H1 (cell line): ENCODE measurements around the gene TMEM108. TPM values are rescaled to one million over a fixed set of nuclear protein-coding genes. Genes with fewer than 3 reads are reported as not detected.

Experiments
- CTCF ChIA-PET: fragments of 300-600 bp; sonication (Branson Sonifier 250); formaldehyde crosslinking; loops from one replicate; lab custom pipeline; 2021; ENCODE audit not compliant: partially characterized antibody; lab: Charles Lee
- POLR2A ChIA-PET: fragments of 300-600 bp; sonication (Branson Sonifier 250); formaldehyde crosslinking; loops from one replicate; lab custom pipeline; 2021; ENCODE audit warnings: inconsistent platforms; ENCODE audit not compliant: partially characterized antibody; lab: Charles Lee
- DNase-seq, 2 experiments: peaks; one replicate each; pipeline versions ENCODE4 v3.0.0 to v3.0.0-alpha.2; 2010 to 2022; ENCODE audit warnings: low spot score in 2 of 2, low read depth in 1 of 2, mixed read lengths in 1 of 2
- FAIRE-seq: peaks from 2 replicates; lab custom pipeline; 2011; peaks lifted over from hg19 to GRCh38; lab: Jason Lieb, UNC
- H2AFZ ChIP-seq: 2 replicates; pipeline ENCODE4 v1.8.1; 2012; ENCODE audit warnings: low read length, inconsistent platforms
- H2AK5ac ChIP-seq: 2 replicates; pipeline ENCODE4 v1.6.1; 2013; ENCODE audit warnings: low read depth, low read length
- H2BK120ac ChIP-seq: replicated peaks from 2 replicates; pipeline ENCODE3; 2013; ENCODE audit warnings: low read depth, low read length, inconsistent platforms
- H2BK12ac ChIP-seq: 2 replicates; pipeline ENCODE4 v1.6.1; 2013; ENCODE audit warnings: low read depth, low read length
- H2BK15ac ChIP-seq: 2 replicates; pipeline ENCODE4 v1.6.1; 2013; ENCODE audit warnings: low read length
- H2BK20ac ChIP-seq: 2 replicates; pipeline ENCODE4 v1.6.1; 2013; ENCODE audit warnings: low read length
- H2BK5ac ChIP-seq: 2 replicates; pipeline ENCODE4 v1.6.1; 2013; ENCODE audit warnings: low read depth, low read length
- H3K14ac ChIP-seq: 2 replicates; pipeline ENCODE4 v1.6.1; 2013; ENCODE audit warnings: inconsistent platforms; ENCODE audit not compliant: insufficient read length
- H3K18ac ChIP-seq: 2 replicates; pipeline ENCODE4 v1.6.1; 2013; ENCODE audit warnings: low read length; ENCODE audit errors: extremely low read depth
- H3K23ac ChIP-seq: 2 replicates; pipeline ENCODE4 v1.6.1; 2013; ENCODE audit warnings: inconsistent platforms; ENCODE audit not compliant: insufficient read length
- H3K23me2 ChIP-seq: 2 replicates; pipeline ENCODE4 v1.6.1; 2013; ENCODE audit warnings: low read depth, low read length
- H3K27ac ChIP-seq: 2 replicates; pipeline ENCODE4 v1.6.1; 2011; ENCODE audit warnings: low read depth, low read length, inconsistent platforms
- H3K27me3 ChIP-seq, 4 experiments: replicated peaks in 1 of 4; 1 replicate in 1 of 4; 2 replicates in 3 of 4; pipeline versions ENCODE4 v1.6.1 to v1.8.1; 2011 to 2013; ENCODE audit warnings: low read length in 3 of 4, mild to moderate bottlenecking in 3 of 4, inconsistent platforms in 2 of 4, mixed read lengths in 2 of 4, moderate library complexity in 1 of 4; ENCODE audit not compliant: control insufficient read depth in 3 of 4, insufficient read depth in 3 of 4; ENCODE audit errors: extremely low read depth in 1 of 4
- H3K36me3 ChIP-seq, 4 experiments: 2 replicates each; pipeline versions ENCODE4 v1.6.1 to v1.8.1; 2011 to 2013; ENCODE audit warnings: mild to moderate bottlenecking in 4 of 4, low read length in 3 of 4, moderate library complexity in 2 of 4, control low read depth in 1 of 4, inconsistent platforms in 1 of 4; ENCODE audit not compliant: insufficient read depth in 4 of 4, control insufficient read depth in 2 of 4
- H3K4ac ChIP-seq: replicated peaks from 2 replicates; pipeline ENCODE3; 2013; ENCODE audit warnings: low read length, low read depth, mixed read lengths, inconsistent platforms; ENCODE audit not compliant: insufficient read length
- H3K4me1 ChIP-seq, 4 experiments: replicated peaks in 1 of 4; 1 replicate in 1 of 4; 2 replicates in 3 of 4; pipeline versions ENCODE4 v1.6.1 to v1.8.1; 2011 to 2013; ENCODE audit warnings: low read length in 3 of 4, inconsistent platforms in 2 of 4, mixed read lengths in 1 of 4; ENCODE audit not compliant: insufficient read depth in 4 of 4, control insufficient read depth in 3 of 4
- H3K4me2 ChIP-seq, 2 experiments: 2 replicates each; pipeline versions ENCODE4 v1.6.1 to v1.8.1; 2011 to 2013; ENCODE audit warnings: low read depth in 2 of 2, low read length in 2 of 2, control low read depth in 1 of 2, inconsistent platforms in 1 of 2, mild to moderate bottlenecking in 1 of 2; ENCODE audit not compliant: insufficient read depth in 1 of 2
- H3K4me3 ChIP-seq, 4 experiments: fragments of 200-600, 300-600 bp in 1 of 4; sonication (generic), shearing (Covaris generic), sonication (Bioruptor Twin) in 1 of 4; 2 replicates each; pipeline versions ENCODE4 v1.5.1 to v1.8.1; 2011 to 2016; ENCODE audit warnings: low read length in 4 of 4, low read depth in 3 of 4, control low read depth in 2 of 4, inconsistent platforms in 2 of 4, mild to moderate bottlenecking in 2 of 4, mixed read lengths in 1 of 4, moderate library complexity in 1 of 4; ENCODE audit not compliant: insufficient read depth in 2 of 4; ENCODE audit errors: extremely low read depth in 1 of 4
- H3K56ac ChIP-seq: replicated peaks from 2 replicates; pipeline ENCODE3; 2013; ENCODE audit warnings: low read depth, mild to moderate bottlenecking, mixed read lengths, low read length, inconsistent platforms; ENCODE audit not compliant: insufficient read length
- H3K79me1 ChIP-seq: 2 replicates; pipeline ENCODE4 v1.6.1; 2013; ENCODE audit warnings: low read depth, low read length, control low read depth
- H3K79me2 ChIP-seq, 2 experiments: 2 replicates each; pipeline versions ENCODE4 v1.6.1 to v1.8.1; 2012 to 2013; ENCODE audit warnings: low read length in 2 of 2, mild to moderate bottlenecking in 2 of 2, inconsistent platforms in 1 of 2; ENCODE audit not compliant: insufficient read depth in 2 of 2, control insufficient read depth in 1 of 2
- H3K9ac ChIP-seq, 4 experiments: replicated peaks in 1 of 4; 1 replicate in 1 of 4; 2 replicates in 3 of 4; pipeline versions ENCODE4 v1.6.1 to v1.8.1; 2011 to 2013; ENCODE audit warnings: low read depth in 3 of 4, low read length in 3 of 4, control low read depth in 2 of 4, mild to moderate bottlenecking in 2 of 4, moderate library complexity in 2 of 4, inconsistent platforms in 1 of 4; ENCODE audit errors: extremely low read depth in 1 of 4
- H3K9me3 ChIP-seq, 2 experiments: 2 replicates each; pipeline versions ENCODE4 v1.6.1 to v1.8.1; 2012 to 2013; ENCODE audit warnings: mild to moderate bottlenecking in 2 of 2, moderate library complexity in 2 of 2, control low read depth in 1 of 2, inconsistent platforms in 1 of 2, low read depth in 1 of 2, low read length in 1 of 2, mixed read lengths in 1 of 2; ENCODE audit not compliant: insufficient read depth in 2 of 2
- H4K20me1 ChIP-seq, 2 experiments: replicated peaks in 1 of 2; 2 replicates each; pipeline versions ENCODE3 to v1.8.1; 2011 to 2013; ENCODE audit warnings: inconsistent platforms in 2 of 2, low read length in 2 of 2, mild to moderate bottlenecking in 1 of 2; ENCODE audit not compliant: insufficient read depth in 2 of 2, control insufficient read depth in 1 of 2
- H4K5ac ChIP-seq: 2 replicates; pipeline ENCODE4 v1.6.1; 2013; ENCODE audit warnings: low read length, low read depth, mixed read lengths, inconsistent platforms; ENCODE audit not compliant: insufficient read length
- H4K8ac ChIP-seq: 2 replicates; pipeline ENCODE4 v1.8.0; 2013; ENCODE audit warnings: mild to moderate bottlenecking, moderate library complexity, low read length, inconsistent platforms; ENCODE audit not compliant: insufficient read depth; ENCODE audit errors: extremely low read depth
- H4K91ac ChIP-seq: replicated peaks from 2 replicates; pipeline ENCODE3; 2013; ENCODE audit warnings: low read length, mixed read lengths, inconsistent platforms; ENCODE audit not compliant: insufficient read length
- BRCA1 ChIP-seq: IDR thresholded peaks from 2 replicates; pipeline ENCODE4 v1.6.1; 2012; ENCODE audit warnings: low read depth, low read length, improper control_type of control experiment
- EP300 ChIP-seq, 2 experiments: IDR thresholded peaks; 1 replicate in 1 of 2; 2 replicates in 1 of 2; pipeline ENCODE4 v1.6.1; 2011 to 2012; ENCODE audit warnings: low read depth in 2 of 2, low read length in 2 of 2, mild to moderate bottlenecking in 2 of 2, borderline replicate concordance in 1 of 2, inconsistent platforms in 1 of 2, moderate library complexity in 1 of 2
- EZH2 ChIP-seq: fragments of 200-600 bp; sonication (generic); IDR thresholded peaks from 2 replicates; pipeline ENCODE4 v1.7.1; 2012; ENCODE audit warnings: low read depth, mild to moderate bottlenecking, moderate library complexity, low read length, inconsistent platforms; ENCODE audit not compliant: severe bottlenecking
- FOSL1 ChIP-seq: IDR thresholded peaks from 2 replicates; pipeline ENCODE4 v1.6.1; 2011; ENCODE audit warnings: mild to moderate bottlenecking, low read depth, low read length, moderate library complexity; ENCODE audit not compliant: insufficient read depth
- GABPA ChIP-seq: IDR thresholded peaks from 2 replicates; pipeline ENCODE4 v1.6.1; 2011; ENCODE audit warnings: mild to moderate bottlenecking, low read length, moderate library complexity, borderline replicate concordance; ENCODE audit not compliant: insufficient read depth
- MAFK ChIP-seq: IDR thresholded peaks from 2 replicates; pipeline ENCODE4 v1.6.1; 2012; ENCODE audit warnings: low read depth, mild to moderate bottlenecking, improper control_type of control experiment, low read length
- NANOG ChIP-seq: IDR thresholded peaks from 2 replicates; pipeline ENCODE4 v1.6.1; 2011; ENCODE audit warnings: low read length, low read depth, mild to moderate bottlenecking, inconsistent platforms; ENCODE audit not compliant: insufficient read depth, poor library complexity, severe bottlenecking
- POLR2AphosphoS5 ChIP-seq: IDR thresholded peaks from 2 replicates; pipeline ENCODE4 v1.6.1; 2011; ENCODE audit warnings: low read depth, low read length
- POU5F1 ChIP-seq: IDR thresholded peaks from 2 replicates; pipeline ENCODE4 v1.6.1; 2011; ENCODE audit warnings: low read depth, mild to moderate bottlenecking, low read length, moderate library complexity
- SP4 ChIP-seq: IDR thresholded peaks from 2 replicates; pipeline ENCODE4 v1.6.1; 2012; ENCODE audit warnings: low read length, inconsistent platforms
- TAF7 ChIP-seq: optimal IDR thresholded peaks from 2 replicates; pipeline ENCODE3; 2011; ENCODE audit warnings: low read depth, mild to moderate bottlenecking, inconsistent platforms, low read length, moderate library complexity, borderline replicate concordance
- TCF12 ChIP-seq: IDR thresholded peaks from 2 replicates; pipeline ENCODE4 v1.6.1; 2011; ENCODE audit warnings: low read depth, mild to moderate bottlenecking, low read length
- YY1 ChIP-seq: IDR thresholded peaks from 2 replicates; pipeline ENCODE4 v1.6.1; 2011; ENCODE audit warnings: low read depth, mild to moderate bottlenecking, low read length
- WGBS, 2 experiments: shearing (Covaris generic) in 1 of 2; methylation state at CpG; one replicate each; pipeline versions ENCODE4 v1.1.6 to v1.1.7; 2013 to 2015; ENCODE audit warnings: low lambda C conversion rate in 2 of 2, mixed read lengths in 2 of 2, inconsistent platforms in 1 of 2, low coverage in 1 of 2, missing lambda C conversion rate in 1 of 2; ENCODE audit not compliant: insufficient replicate concordance in 2 of 2, insufficient coverage in 1 of 2, insufficient read length in 1 of 2; ENCODE audit errors: extremely low coverage in 1 of 2, missing lambda C conversion rate in 1 of 2; 5-methylcytosine and 5-hydroxymethylcytosine counted together
- polyA plus RNA-seq, 7 experiments: library from polyadenylated mRNA; depleted of rRNA in 3 of 7; stranded (reverse) in 5 of 7; unstranded in 2 of 7; fragments of >200 nt in 5 of 7; fragments of 200-250 nt in 2 of 7; gene quantifications; 1 replicate in 5 of 7; 2 replicates in 1 of 7; 4 replicates in 1 of 7; pipeline versions ENCODE4 v1.2.1 to v1.2.3, GENCODE V29; 2011 to 2013; ENCODE audit warnings: missing spikeins in 2 of 7, mixed read lengths in 2 of 7
- total RNA-seq: library from RNA; stranded (reverse); fragmentation: NEBNext Ultra II Directional; extraction: Animal tissue kit (Norgen Biotek cat#: 25700); gene quantifications from 2 replicates; pipeline ENCODE4 v1.2.1, GENCODE V29; 2021

Gene TMEM108
- total and polyA plus RNA-seq, 2 of the 8 experiments (the other 6 are each of a cell fraction or from before 2014, with no cell fraction given): 14.3 to 16.2 TPM

DNA sequence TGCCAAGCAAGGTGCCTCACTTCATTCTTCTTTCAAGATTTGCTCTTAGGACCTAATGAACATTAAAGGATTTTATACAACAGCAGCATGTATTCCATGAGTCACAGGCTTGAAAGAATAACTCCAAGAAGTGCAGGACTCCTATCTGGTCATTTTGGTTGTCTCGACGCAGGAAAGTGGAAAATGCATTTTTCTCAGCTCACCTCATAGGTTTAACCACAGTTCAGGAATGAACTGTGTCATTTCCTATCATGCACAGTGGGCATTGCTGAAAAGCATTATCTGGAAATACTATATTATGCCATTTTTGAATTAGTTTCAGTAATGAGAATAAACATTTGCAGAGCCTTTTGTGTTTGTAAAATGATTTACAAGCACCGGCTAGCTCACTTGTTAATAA, 263.0 kb downstream of the TMEM108 start:
- H3K4me3 ChIP-seq: no peak overlapping the region
- POLR2A ChIA-PET: interaction anchor here (1.2 kb wide), 1 partner anchor 13 kb away, joined by 3 read pairs; no protein-coding TSS in a partner anchor
- H4K5ac ChIP-seq: no peak overlapping the region
- no peak overlapping the region for H2AFZ ChIP-seq
- no peaks in the 10 kb centered on the region for H3K27me3 ChIP-seq
- H3K4ac ChIP-seq: no peak overlapping the region
- 91% methylated on average over 3 of the region's 3 CpGs; no CpG with 5 or more reads in 1 of the 2 experiments for WGBS, 2 experiments
- H2BK120ac ChIP-seq: no peak overlapping the region
- no peak overlapping the region for H3K56ac ChIP-seq
- no peaks in the 10 kb centered on the region for H3K79me2 ChIP-seq
- no peaks in the 10 kb centered on the region for H3K23me2 ChIP-seq
- no peak overlapping the region for H4K91ac ChIP-seq
- no peaks in the 10 kb centered on the region for H4K20me1 ChIP-seq
- no peak overlapping the region for H2BK20ac ChIP-seq
- no peaks in the 10 kb centered on the region for H3K4me1 ChIP-seq
- H2BK12ac ChIP-seq: no peak overlapping the region
- no peak for TF ChIP-seq POU5F1
- no peak for TF ChIP-seq TCF12
- no peak for TF ChIP-seq NANOG
- TF ChIP-seq EP300 (IDR thresholded peaks at IDR 0.05; ENCODE audit: borderline replicate concordance in 1 of 2, low read depth in 2 of 2, low read length in 2 of 2): no peak
- no peak for TF ChIP-seq GABPA
- no peak for TF ChIP-seq EZH2
- no peak for TF ChIP-seq YY1
- TF ChIP-seq FOSL1: no peak
- no peak for TF ChIP-seq TAF7
- TF ChIP-seq MAFK: no peak
- no peak for TF ChIP-seq BRCA1
- TF ChIP-seq POLR2AphosphoS5: no peak
- no peak for TF ChIP-seq SP4
- H4K8ac ChIP-seq: no peak overlapping the region
- H3K79me1 ChIP-seq: no peaks in the 10 kb centered on the region
- H3K23ac ChIP-seq: no peak overlapping the region
- FAIRE-seq: no peak
- CTCF ChIA-PET: no interaction called here
- no peaks in the 10 kb centered on the region for H3K9me3 ChIP-seq
- H2BK15ac ChIP-seq: no peak overlapping the region
- no peak overlapping the region for H3K27ac ChIP-seq
- H3K4me2 ChIP-seq: no peak overlapping the region
- H3K36me3 ChIP-seq: no peaks in the 10 kb centered on the region
- H3K9ac ChIP-seq: no peak overlapping the region
- H3K18ac ChIP-seq: no peak overlapping the region
- H3K14ac ChIP-seq: no peak overlapping the region
- H2AK5ac ChIP-seq: no peak overlapping the region
- H2BK5ac ChIP-seq: no peak overlapping the region
- DNase-seq: no peak
